NOMO-1 (cell line): Measurements from ENCODE around the gene ANKRD11.
"Not testable (repeated sequence)": the region's sequence is repeated elsewhere in the genome, so short reads cannot be mapped to it uniquely, and the experiment has no call there.

Experiments
- DNase-seq, 2 experiments: peaks; one replicate each; lab custom pipeline; 2025; ENCODE audit not compliant: unreplicated experiment in 2 of 2; lab: John Stamatoyannopoulos, UW

ANKRD11 gene

DNA sequence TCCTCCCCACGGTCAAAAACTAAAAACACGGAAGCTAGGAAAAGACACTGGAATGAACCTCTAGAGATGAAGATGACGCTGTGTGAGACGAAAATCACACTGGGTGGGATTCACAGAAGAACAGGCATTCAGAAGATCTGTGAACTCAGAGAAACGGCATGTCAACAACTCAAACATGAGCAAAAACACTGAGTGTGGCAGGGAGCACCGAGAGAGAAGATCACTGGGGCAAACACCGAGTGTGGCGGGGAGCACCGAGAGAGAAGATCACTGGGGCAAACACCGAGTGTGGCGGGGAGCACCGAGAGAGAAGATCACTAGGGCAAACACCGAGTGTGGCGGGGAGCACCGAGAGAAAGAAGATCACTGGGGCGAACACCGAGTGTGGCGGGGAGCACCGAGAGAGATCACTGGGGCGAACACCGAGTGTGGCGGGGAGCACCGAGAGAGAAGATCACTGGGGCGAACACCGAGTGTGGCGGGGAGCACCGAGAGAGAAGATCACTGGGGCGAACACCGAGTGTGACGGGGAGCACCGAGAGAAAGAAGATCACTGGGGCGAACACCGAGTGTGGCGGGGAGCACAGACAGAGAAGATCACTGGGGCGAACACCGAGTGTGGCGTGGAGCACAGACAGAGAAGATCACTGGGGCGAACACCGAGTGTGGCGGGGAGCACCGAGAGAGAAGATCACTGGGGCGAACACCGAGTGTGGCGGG lies 100.7 kb downstream of the ANKRD11 start:
- DNase-seq, result not testable (repeated sequence)

- no peak for DNase-seq
These were observed 101.8 kb downstream of the ANKRD11 start for GRCh38 chr16:89388536-89388935.

DNA sequence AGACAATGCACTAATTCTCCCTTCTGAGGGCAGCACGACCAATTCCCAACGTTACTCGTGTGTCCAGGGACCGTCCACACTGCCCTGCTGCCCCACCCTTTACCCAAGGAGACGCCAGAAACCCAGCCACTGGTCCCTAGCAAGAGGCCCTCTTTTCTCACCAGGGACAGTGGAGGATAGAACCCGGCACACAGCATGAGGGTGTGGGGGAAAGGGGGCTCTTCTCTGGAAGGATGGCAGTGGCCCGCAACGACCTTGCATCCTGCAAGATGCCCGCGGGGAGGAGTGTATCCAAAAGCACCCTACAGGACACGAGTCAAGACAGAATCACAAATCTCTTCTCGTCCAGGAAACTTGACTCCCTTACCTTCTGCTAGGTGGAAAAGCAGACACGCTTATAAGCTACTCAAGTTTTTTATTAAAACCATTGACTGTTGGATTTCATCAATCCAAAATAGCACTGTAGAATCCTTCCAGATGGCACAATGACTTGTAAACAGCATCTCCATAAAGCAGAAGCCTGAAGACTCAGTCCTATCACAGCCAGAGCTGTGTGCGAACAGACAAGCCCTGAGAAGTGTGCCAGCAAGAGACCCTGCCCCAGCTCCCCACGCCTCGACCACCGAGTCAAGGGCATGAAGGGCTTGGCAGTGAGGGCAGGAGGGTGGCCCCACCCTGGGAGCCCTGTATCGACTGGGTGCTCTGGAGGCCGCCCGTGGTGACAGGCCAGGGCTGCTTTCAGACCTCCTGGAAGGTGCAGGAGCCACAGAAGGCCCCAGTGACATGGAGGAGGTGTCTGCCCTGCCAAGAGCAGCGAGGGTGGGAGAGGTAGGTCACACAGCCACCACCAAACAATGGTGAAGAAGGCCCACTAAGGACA lies 103.8 kb downstream of the ANKRD11 start:
- DNase-seq, result no peak

- DNase-seq, result no peak
These were observed 104.6 kb downstream of the ANKRD11 start for GRCh38 chr16:89385712-89386111.

GRCh38 chr16:89384282-89384681 lies 106.1 kb downstream of the ANKRD11 start:
- DNase-seq, result no peak

DNA sequence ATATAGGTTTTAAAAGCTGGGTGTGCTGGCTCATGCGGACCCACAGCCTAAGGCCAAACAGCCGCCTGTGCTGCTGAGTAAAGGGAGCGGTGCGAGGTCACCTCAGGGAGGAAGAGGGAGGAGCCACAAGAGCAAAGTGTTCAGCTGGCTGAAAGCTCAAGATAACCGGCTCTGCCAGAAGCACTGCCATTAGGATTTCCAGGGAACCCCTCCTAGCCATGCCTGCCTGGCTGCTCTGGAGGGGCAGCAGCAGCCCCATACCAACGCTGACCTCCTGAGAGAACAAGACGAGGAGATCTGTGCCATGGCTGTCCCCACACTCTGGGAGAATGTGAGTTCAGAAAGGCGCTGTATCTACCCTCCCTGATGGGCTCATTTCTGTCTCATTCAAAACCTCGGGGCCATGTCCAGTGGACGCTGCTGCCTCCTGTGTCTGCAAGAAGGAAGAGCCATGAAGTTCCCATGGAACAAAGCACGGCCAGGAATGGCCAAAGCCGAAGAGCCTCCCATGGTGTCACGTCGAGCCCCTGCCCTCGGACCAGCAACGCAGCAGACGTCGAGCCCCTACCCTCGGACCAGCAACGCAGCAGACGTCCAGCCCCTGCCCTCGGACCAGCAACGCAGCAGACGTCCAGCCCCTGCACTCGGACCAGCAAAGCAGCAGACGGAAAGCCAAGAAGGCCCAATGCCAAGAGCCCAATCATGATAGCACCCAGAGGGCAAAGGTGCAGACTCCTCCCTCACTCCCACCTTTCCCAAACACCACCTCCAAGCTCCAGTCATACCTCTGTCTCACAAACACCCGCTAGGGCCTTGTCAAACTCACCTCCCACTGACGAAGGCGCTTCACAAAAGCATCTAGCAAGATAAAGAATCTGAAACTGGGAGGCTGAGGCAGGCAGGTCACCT lies 107.0 kb downstream of the ANKRD11 start:
- no peak for DNase-seq

GRCh38 chr16:89382555-89382954 lies 107.8 kb downstream of the ANKRD11 start:
- not testable (repeated sequence) for DNase-seq

- DNase-seq, result no peak
These were observed 108.6 kb downstream of the ANKRD11 start for GRCh38 chr16:89381788-89382187.

- DNase-seq, result no peak
These were observed 109.7 kb downstream of the ANKRD11 start for GRCh38 chr16:89380681-89381080.

DNA sequence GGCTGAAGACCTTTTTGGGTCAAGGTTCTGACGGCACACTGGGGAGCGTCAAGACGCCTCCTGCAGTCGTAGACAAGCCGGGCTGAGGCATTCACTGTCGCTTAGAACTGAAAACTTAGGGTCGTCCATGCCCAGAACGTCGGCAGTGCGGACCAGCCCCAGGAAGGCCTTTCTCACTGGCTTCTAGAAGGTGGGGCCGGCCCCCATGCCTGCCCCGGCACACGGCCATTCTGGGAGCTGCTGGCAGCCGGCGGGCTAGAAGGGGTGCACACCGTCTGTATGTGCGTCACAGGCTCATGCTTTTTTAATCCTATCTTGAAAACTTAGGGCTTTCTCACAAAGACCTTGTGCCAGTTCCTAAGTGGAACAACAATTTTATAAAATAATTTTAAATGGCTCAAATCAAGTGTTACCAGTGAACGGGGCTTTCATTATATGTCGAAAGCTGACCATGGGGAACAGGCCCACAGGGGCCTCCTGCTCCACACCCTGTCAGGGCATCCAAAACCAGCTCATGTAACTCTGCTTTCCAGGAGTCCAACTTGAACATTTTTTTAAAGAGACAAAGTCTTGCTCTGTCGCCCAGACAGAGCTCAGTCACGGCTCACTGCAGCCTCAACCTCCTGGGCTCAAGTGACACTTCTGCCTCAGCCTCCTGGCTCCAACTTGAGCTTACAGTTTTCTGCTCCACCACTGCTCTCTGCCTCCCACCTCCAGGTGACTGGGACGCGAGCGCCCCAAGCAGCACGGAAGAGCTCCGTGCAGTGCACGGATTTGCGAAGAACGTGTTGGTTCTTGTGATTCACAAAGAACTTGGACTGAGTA lies 111.2 kb downstream of the ANKRD11 start:
- DNase-seq, result no peak

DNA sequence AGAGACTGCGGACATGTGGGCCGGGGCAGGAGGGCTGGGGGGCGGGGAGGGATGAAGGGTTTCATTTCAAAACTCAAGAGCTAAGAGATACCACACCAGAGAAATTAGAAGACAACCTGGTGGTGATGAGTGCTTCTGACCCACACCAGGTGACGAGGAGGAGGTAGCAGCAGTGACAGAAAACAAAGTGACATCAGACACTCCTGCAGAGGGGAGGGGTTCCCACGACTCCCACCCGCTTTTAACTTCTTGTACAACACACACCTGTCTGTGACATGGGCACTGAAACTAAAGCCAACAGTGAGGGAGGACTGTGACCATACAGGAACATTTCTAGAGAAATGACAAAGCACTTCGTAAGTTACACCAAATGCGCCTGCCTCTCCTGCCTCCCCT lies 112.9 kb downstream of the ANKRD11 start:
- no peak for DNase-seq

- no peak for DNase-seq
These were observed 113.4 kb downstream of the ANKRD11 start for GRCh38 chr16:89376812-89377452.

GRCh38 chr16:89375686-89376085 lies 114.7 kb downstream of the ANKRD11 start:
- DNase-seq, result no peak

DNA sequence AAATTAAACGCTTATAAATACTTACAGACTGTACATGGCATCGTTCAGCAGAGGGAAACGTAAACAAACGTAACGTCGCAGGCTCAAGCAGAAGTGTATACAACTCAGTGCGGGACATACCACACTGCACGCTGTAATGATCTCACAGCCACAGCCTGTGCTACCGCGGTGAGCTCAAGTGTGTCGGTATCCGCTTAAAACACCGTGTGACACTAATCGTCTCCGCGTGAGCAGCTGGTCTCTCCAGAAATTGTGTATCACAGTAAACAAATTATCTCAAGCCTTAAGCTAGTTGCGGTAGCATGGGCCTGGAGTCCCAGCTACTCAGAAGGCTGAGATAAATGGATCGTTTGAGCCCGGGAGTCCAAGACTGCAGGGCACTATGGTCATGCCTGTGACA lies 115.3 kb downstream of the ANKRD11 start:
- DNase-seq, result no peak

- no peak for DNase-seq
These were observed 115.9 kb downstream of the ANKRD11 start for GRCh38 chr16:89374393-89374960.

GRCh38 chr16:89373355-89374110 lies 116.8 kb downstream of the ANKRD11 start:
- no peak for DNase-seq

GRCh38 chr16:89371968-89372634 lies 118.3 kb downstream of the ANKRD11 start:
- DNase-seq, result no peak

GRCh38 chr16:89371386-89371785 lies 119.0 kb downstream of the ANKRD11 start:
- DNase-seq, result no peak
